HG02885 (cell line): ENCODE results near the gene SLC4A11.

Experiments used
- ATAC-seq: cut with Tn5 transposase; IDR thresholded peaks from one replicate; pipeline ENCODE4 v1.9.1; 2021; ENCODE audit warnings: mild to moderate bottlenecking; ENCODE audit not compliant: unreplicated experiment, poor library complexity

Gene SLC4A11

GRCh38 chr20:3247638-3248037 is 8.6 kb upstream of the SLC4A11 start:
- ATAC-seq: no peak

GRCh38 chr20:3246682-3247081 is 7.7 kb upstream of the SLC4A11 start:
- ATAC-seq: no peak

- ATAC-seq: no peak
These were observed 6.7 kb upstream of the SLC4A11 start for GRCh38 chr20:3245711-3246110.

- ATAC-seq: no peak
These were observed 6.2 kb upstream of the SLC4A11 start for GRCh38 chr20:3245156-3245555.

- ATAC-seq: no peak
These were observed 5.6 kb upstream of the SLC4A11 start for GRCh38 chr20:3244613-3245012.

GRCh38 chr20:3243718-3244358 is 4.8 kb upstream of the SLC4A11 start:
- no peak for ATAC-seq

- ATAC-seq: no peak
These were observed 3.2 kb upstream of the SLC4A11 start for GRCh38 chr20:3242172-3242692.

GRCh38 chr20:3240776-3241363 is 1.9 kb upstream of the SLC4A11 start:
- ATAC-seq: no peak

- ATAC-seq: no peak
These were observed 1.1 kb upstream of the SLC4A11 start for GRCh38 chr20:3239867-3240775.

- ATAC-seq: peak; percentile 45
These were observed 369 bp downstream of the SLC4A11 start for GRCh38 chr20:3238616-3239025.

GRCh38 chr20:3237958-3238615 is 903 bp downstream of the SLC4A11 start:
- ATAC-seq: no peak

- ATAC-seq: no peak
These were observed 1.7 kb downstream of the SLC4A11 start for GRCh38 chr20:3237011-3237957.

GRCh38 chr20:3235666-3236324 is 3.2 kb downstream of the SLC4A11 start:
- ATAC-seq: no peak

- ATAC-seq: no peak
These were observed 4.9 kb downstream of the SLC4A11 start for GRCh38 chr20:3233991-3234498.

GRCh38 chr20:3233131-3233990 is 5.6 kb downstream of the SLC4A11 start:
- ATAC-seq: no peak

GRCh38 chr20:3231889-3232588 is 7.0 kb downstream of the SLC4A11 start:
- no peak for ATAC-seq

- no peak for ATAC-seq
These were observed 7.9 kb downstream of the SLC4A11 start for GRCh38 chr20:3231116-3231515.
